Right lobe of liver (tissue), 6 donors: ENCODE results near the gene CD247. TPM values are rescaled to one million over a fixed set of nuclear protein-coding genes. Genes with fewer than 3 reads are reported as not detected.

Experiments
- ATAC-seq, 4 donors: fragments of 200-7000 bp; cut with Tn5 transposase; one replicate each; pipeline ENCODE4 v1.9.1; 2020; ENCODE audit warnings: mild to moderate bottlenecking in 4 of 4, moderate library complexity in 4 of 4
- DNase-seq, 3 donors: peaks; one replicate each; pipeline ENCODE4 v3.0.0-alpha.2; 2020
- H3K27ac ChIP-seq, 3 donors: fragments of 200-600 bp; one replicate each; pipeline ENCODE4 v1.8.0; 2022
- H3K27me3 ChIP-seq, 2 donors: fragments of 200-600 bp; one replicate each; pipeline ENCODE4 v1.8.0; 2022
- H3K36me3 ChIP-seq, 4 donors: fragments of 200-600 bp; sonication (generic) in 1 of 4; one replicate each; pipeline versions ENCODE4 v1.5.1 to v1.8.0; 2017 to 2022; ENCODE audit warnings: control low read depth in 1 of 4
- H3K4me1 ChIP-seq, 4 donors: fragments of 200-600 bp; sonication (generic) in 1 of 4; one replicate each; pipeline versions ENCODE4 v1.5.1 to v1.8.0; 2017 to 2022; ENCODE audit warnings: control low read depth in 1 of 4
- H3K4me3 ChIP-seq, 3 donors: fragments of 200-600 bp; one replicate each; pipeline ENCODE4 v1.8.0; 2022
- H3K9me3 ChIP-seq, 4 donors: fragments of 200-600 bp; sonication (generic) in 1 of 4; one replicate each; pipeline versions ENCODE4 v1.5.1 to v1.8.0; 2017 to 2022; ENCODE audit warnings: control low read depth in 1 of 4
- POLR2A ChIP-seq: fragments of 450-650 bp; IDR thresholded peaks from one replicate; pipeline ENCODE4 v1.6.1; 2017; ENCODE audit warnings: antibody characterized with exemption, mild to moderate bottlenecking
- WGBS: methylation state at CpG from one replicate; pipeline ENCODE4 v1.1.6; 2018; ENCODE audit warnings: low coverage, low lambda C conversion rate; ENCODE audit not compliant: insufficient coverage; ENCODE audit errors: missing lambda C conversion rate; 5-methylcytosine and 5-hydroxymethylcytosine counted together
- intact Hi-C, 2 donors: fragments of 100-400 bp; cut with DNase I; formaldehyde crosslinking; loops; one replicate each; pipeline versions ENCODE4 v1.11.2 to v1.14.1; 2022
- long read RNA-seq: library from polyadenylated mRNA; unstranded; transcript quantifications from one replicate; pipeline ENCODE4 v2.0.0, GENCODE V29; 2019
- total RNA-seq, 6 experiments: library from RNA; depleted of rRNA in 2 of 6; stranded (reverse); fragments of >200 nt in 2 of 6; fragmentation: NEBNext Ultra II Directional in 3 of 6; extraction: Animal tissue kit (Norgen Biotek cat#: 25700) in 3 of 6; gene quantifications; one replicate each; pipeline versions ENCODE4 v1.1.0 to v1.2.4, GENCODE V29; 2016 to 2023
- TF ChIP-seq, protein P1 (sequence below), 4 donors: fragments of 200-600 bp in 3 of 4; fragments of 450-650 bp in 1 of 4; IDR thresholded peaks; one replicate each; pipeline versions ENCODE4 v1.5.1 to v1.8.0; 2016 to 2022; ENCODE audit warnings: antibody characterized with exemption in 4 of 4, mild to moderate bottlenecking in 2 of 4
- donor health status: DM: no; HTN: yes; CAD: no.
- donor health status: DM: no; HTN: no; CAD: no.
- donor health status: DM: no; HTN: no; CAD: no.
- donor health status: DM: no; HTN: yes; CAD: no.
- donor health status: DM: no; HTN: yes; CAD: no.

The CD247 gene
- total RNA-seq = 1 to 10 TPM in 2 of 6 experiments, under 1 TPM in 4; 0.48 to 2.2 (median 0.71) TPM
- long read RNA-seq = 0 reads

DNA sequence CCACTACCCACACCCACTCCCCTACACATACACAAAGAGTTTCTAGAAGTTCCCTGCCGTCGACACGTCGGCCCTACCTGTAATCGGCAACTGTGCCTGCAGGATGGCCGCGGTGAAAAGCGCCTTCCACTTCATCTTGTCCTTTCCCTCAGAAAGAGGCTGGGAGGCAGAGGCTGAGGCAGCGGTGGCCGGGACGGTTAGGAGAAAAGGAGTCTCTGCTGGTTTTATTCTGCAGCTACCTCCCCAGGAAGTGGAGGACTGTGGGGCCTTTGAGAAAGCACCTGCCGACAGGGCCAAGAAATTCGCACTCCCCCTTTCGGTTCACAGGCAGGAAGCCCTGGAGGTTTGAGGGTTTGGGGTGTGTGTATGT lies at the start of gene CD247:
Gene CD247 (minus strand): TSS at position 199 of the 370 bp plus-strand sequence. CDS start 64 bp downstream, at position 135.
- H3K9me3 ChIP-seq = no peaks in the 10 kb centered on the region
- H3K27ac ChIP-seq = no peak within 1 kb of the TSS
- WGBS = 71% methylated on average over 10 of the region's 14 CpGs
- no peak for TF ChIP-seq POLR2A
- TF ChIP-seq, protein P1, sequence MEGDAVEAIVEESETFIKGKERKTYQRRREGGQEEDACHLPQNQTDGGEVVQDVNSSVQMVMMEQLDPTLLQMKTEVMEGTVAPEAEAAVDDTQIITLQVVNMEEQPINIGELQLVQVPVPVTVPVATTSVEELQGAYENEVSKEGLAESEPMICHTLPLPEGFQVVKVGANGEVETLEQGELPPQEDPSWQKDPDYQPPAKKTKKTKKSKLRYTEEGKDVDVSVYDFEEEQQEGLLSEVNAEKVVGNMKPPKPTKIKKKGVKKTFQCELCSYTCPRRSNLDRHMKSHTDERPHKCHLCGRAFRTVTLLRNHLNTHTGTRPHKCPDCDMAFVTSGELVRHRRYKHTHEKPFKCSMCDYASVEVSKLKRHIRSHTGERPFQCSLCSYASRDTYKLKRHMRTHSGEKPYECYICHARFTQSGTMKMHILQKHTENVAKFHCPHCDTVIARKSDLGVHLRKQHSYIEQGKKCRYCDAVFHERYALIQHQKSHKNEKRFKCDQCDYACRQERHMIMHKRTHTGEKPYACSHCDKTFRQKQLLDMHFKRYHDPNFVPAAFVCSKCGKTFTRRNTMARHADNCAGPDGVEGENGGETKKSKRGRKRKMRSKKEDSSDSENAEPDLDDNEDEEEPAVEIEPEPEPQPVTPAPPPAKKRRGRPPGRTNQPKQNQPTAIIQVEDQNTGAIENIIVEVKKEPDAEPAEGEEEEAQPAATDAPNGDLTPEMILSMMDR (IDR thresholded peaks at IDR 0.05) = no peak
- H3K4me3 ChIP-seq = no peak within 1 kb of the TSS
- DNase-seq (no peak), ATAC-seq (peak; percentile 13 to 51 (median 40))
- no peaks in the 10 kb centered on the region for H3K27me3 ChIP-seq
- no peaks in the 10 kb centered on the region for H3K4me1 ChIP-seq
- intact Hi-C loops = no loop called here
- H3K36me3 ChIP-seq = no peaks in the 10 kb centered on the region

DNA sequence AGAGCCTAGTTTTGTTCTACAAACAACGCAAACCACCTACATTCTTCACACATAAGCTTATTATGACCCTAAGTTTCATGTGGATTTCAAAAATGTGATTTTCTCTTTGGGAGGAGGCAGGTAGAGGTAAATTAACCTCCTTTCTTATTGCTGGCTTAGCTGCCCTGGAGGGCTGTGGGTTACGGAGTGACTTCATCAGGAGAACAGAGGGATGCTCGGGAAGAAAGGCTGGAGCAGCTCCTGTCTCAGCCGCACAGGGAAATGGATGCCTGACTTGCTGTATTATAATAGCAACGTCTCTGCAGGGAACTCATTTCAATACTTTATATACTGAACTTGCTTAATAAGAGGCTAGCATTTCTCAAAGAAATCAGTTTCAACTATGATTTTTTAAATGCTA lies 49.3 kb upstream of the CD247 start:
- TF ChIP-seq, protein P1 (IDR thresholded peaks at IDR 0.05) = no peak
- no peak for TF ChIP-seq POLR2A
- intact Hi-C loops = no loop called here
- Histone ChIP-seq H3K4me1 (no peaks in the 10 kb centered on the region), H3K4me3 (no peak overlapping the region), H3K36me3 (no peaks in the 10 kb centered on the region), H3K9me3 (no peaks in the 10 kb centered on the region), H3K27me3 (no peaks in the 10 kb centered on the region), H3K27ac (no peak overlapping the region)
- ATAC-seq (no peak), DNase-seq (no peak)
- 67% methylated on average over 5 of the region's 5 CpGs for WGBS

DNA sequence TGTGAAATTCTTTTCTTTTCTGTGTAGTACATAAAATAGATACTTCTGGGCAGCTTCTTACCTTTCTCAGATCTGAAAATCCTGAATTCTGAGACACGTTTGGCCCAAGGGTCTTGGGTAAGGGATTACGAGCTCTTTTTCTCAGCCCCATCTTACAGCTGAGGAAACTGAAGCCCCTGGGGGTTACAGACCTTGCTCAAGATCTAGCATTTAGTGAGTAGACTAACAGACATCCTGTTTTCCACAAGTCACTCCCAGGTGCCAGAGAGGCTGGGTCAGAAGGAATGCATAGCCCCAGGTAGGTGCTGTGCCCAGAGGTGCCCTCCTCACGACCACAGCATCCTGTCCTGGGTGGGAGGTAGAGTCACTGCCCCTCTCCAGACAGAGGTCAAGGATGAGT lies 48.4 kb upstream of the CD247 start:
- TF ChIP-seq POLR2A = no peak
- TF ChIP-seq, protein P1 (IDR thresholded peaks at IDR 0.05) = no peak
- Histone ChIP-seq H3K36me3 (no peaks in the 10 kb centered on the region), H3K27me3 (no peaks in the 10 kb centered on the region), H3K27ac (no peak overlapping the region), H3K4me1 (no peaks in the 10 kb centered on the region), H3K4me3 (no peak overlapping the region), H3K9me3 (no peaks in the 10 kb centered on the region)
- ATAC-seq = peak in 1 of 4 donors; percentile 28
- intact Hi-C loops = no loop called here
- no peak for DNase-seq
- WGBS = 70% methylated on average over 3 of the region's 3 CpGs

DNA sequence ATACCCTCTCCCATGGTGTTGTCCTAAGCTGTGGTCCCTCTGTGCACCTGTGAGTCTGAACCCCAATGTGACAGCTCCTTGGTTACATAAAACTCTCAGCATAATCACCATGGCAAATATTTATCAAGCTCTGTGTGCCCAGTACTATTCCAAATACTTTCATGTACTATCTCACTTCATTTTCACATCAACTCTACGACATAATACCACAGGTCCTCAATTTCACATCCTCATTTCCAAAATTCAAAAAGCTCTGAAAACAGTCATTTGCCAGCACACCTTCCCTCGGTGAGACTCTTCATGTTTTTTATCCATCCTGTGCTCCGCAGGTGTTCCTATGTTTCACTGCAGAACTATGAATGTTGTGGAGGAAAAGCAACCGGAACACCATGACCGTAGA lies 47.6 kb upstream of the CD247 start:
- no peak for TF ChIP-seq POLR2A
- TF ChIP-seq, protein P1 (IDR thresholded peaks at IDR 0.05) = no peak
- no peaks in the 10 kb centered on the region for H3K9me3 ChIP-seq
- intact Hi-C loops = no loop called here
- no peak overlapping the region for H3K27ac ChIP-seq
- 76% methylated on average over 5 of the region's 5 CpGs for WGBS
- no peaks in the 10 kb centered on the region for H3K4me1 ChIP-seq
- H3K4me3 ChIP-seq = no peak overlapping the region
- H3K27me3 ChIP-seq = no peaks in the 10 kb centered on the region
- DNase-seq (no peak), ATAC-seq (no peak)
- no peaks in the 10 kb centered on the region for H3K36me3 ChIP-seq
